ENCODE measurements around the gene ULBP1.
"Not testable (repeated sequence)": the region's sequence is repeated elsewhere in the genome, so short reads cannot be mapped to it uniquely, and the experiment has no call there.

Gene ULBP1

GRCh38 chr6:149934249-149935156 lies 29.2 kb upstream of the ULBP1 start:
- peak; percentile 72 for DNase-seq

- DNase-seq, result no peak
Observed at GRCh38 chr6:149935246-149935645, 28.5 kb upstream of the ULBP1 start.

GRCh38 chr6:149935668-149936067 lies 28.1 kb upstream of the ULBP1 start:
- DNase-seq, result no peak

- no peak for DNase-seq
Observed at GRCh38 chr6:149936743-149937142, 27.0 kb upstream of the ULBP1 start.

- DNase-seq, result not testable (repeated sequence)
Observed at GRCh38 chr6:149938013-149938570, 25.7 kb upstream of the ULBP1 start.

DNA sequence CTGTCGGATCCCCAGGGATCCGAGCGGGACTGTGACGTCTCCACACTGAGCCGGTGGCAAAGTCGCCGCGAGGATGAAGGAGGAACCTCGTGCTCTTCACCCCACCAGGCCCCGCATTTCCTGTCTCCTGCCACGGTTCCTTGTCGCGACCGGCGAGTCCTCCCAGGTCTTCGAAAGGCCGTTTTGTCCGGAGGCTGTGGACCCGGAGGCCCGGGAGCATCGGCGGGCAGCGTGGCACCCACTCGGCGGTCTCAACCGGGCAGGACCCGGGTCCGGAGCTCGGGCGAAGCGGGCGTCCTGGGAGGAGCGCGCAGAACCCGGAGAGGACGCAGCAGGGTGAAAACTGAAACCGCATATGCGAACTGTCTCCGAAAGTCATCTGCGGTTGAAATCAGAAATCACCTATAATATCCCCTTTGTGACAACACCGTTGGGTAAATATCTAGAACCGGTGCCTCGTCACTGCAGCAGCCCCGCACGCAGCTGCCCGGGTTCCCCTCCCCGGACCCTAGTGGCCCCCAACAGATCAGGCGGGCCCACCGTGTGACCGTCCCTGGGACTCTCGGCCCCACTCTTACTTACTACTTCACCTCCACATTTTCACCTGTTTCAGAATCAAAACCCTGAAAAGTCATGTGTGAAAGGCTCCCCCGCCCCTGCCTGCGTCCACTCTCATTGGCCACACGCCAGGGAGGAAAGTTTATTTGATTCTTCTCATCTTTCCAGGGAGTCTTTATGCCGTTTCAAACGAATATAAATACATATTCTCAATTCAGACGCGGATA lies 25.0 kb upstream of the ULBP1 start:
- peak; percentile 64 for DNase-seq

DNA sequence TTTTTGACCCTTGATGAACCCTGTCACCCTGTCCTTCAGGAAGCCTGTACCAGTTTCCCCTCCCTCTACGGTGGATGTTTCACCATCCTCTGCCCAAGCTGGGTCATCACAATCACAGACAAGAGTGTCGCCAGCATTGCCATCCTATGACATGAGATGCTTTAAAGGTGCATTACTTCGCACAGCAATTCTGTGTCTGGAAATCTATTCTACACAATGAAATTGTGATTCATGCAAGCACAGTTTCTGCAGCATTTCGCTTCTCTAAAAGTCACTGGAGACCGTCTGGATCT lies 24.4 kb upstream of the ULBP1 start:
- DNase-seq, result no peak

DNA sequence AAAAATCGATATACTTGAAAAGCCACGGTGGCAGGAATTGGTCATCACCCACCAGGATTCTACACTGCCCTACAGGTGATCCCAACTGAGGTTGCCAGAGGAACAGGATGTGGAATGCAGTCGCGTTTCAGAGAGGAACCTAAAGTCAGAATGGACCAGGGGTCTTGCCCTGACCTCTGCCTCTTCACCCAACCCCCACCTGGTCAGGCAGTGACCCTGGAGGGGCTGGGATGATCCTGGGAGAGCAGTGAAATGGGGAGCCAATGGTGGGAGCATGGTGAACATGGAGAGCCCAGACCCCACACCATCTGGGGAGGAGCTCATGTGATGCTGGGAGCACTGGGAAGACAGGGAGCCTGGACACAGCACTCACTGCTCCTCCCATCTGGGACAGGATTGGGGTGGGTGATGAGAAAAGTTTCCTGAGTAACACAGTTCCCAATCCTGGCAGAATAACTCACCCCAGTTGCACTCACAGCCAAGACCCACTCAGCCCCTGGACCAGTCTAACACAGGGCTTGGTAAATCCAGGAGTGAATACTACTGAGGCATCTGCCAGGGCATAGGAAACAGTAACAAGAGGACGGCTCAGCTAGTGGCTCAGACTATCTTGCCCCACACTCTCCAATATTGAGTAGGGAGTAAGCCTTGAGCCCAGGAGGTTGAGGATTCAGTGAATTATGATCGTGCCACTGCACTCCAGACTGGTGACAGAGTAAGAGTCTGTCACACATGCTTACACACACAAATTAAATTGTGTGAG lies 23.7 kb upstream of the ULBP1 start:
- DNase-seq, result no peak

GRCh38 chr6:149940672-149940982 lies 23.1 kb upstream of the ULBP1 start:
- DNase-seq, result no peak

GRCh38 chr6:149941583-149942460 lies 21.9 kb upstream of the ULBP1 start, which contains the start of gene ULBP2:
ULBP2 (plus strand) TSS chr6:149942014; CDS start chr6:149942073, 59 bp downstream.
- DNase-seq, result peak; percentile 89

DNA sequence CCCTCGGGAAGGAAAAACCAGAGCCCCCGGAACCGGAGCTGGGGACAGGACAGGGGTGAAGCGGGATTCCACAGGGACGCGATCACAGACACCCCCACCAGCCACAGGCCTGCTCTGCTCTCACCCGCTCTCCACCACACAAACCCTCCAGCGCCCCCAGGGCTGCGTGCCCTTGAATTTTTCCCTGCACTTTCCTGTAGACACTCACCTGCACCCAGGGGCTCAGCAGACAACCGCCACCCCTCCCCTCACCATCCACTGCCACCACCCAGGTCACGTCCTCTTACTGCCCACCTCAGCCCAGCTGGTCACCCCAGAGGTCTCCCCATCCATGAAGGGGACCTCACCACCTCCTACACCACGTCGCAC lies 21.3 kb upstream of the ULBP1 start:
- DNase-seq, result no peak

DNA sequence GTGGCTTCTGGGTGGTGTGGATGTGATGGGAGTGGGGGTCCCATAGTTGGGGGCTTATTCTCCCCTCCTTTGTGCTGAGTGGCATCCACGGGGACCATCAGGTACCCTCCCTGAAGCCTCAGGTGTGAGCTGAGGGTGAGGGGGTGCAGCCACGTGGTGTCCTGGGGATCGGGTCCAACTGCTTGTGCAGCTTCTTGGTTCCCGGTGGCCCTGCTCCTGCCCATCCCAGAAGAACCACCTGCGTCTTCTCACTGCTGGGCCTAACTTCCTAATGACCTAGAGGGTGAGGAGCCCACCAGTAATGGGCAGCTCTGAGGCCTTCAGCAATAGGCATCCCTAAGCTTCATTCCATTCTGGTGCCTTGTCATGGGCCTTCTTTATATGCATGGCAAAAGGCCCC lies 20.4 kb upstream of the ULBP1 start:
- not testable (repeated sequence) for DNase-seq

- DNase-seq, result not testable (repeated sequence)
Observed at GRCh38 chr6:149945276-149945675, 18.5 kb upstream of the ULBP1 start.

- DNase-seq, result peak; percentile 25
Observed at GRCh38 chr6:149946631-149947030, 17.1 kb upstream of the ULBP1 start.

GRCh38 chr6:149947533-149947932 lies 16.2 kb upstream of the ULBP1 start:
- DNase-seq, result not testable (repeated sequence)

- DNase-seq, result no peak
Observed at GRCh38 chr6:149948011-149948410, 15.7 kb upstream of the ULBP1 start.

GRCh38 chr6:149948616-149949015 lies 15.1 kb upstream of the ULBP1 start:
- no peak for DNase-seq

- DNase-seq, result no peak
Observed at GRCh38 chr6:149950423-149950822, 13.3 kb upstream of the ULBP1 start.

DNA sequence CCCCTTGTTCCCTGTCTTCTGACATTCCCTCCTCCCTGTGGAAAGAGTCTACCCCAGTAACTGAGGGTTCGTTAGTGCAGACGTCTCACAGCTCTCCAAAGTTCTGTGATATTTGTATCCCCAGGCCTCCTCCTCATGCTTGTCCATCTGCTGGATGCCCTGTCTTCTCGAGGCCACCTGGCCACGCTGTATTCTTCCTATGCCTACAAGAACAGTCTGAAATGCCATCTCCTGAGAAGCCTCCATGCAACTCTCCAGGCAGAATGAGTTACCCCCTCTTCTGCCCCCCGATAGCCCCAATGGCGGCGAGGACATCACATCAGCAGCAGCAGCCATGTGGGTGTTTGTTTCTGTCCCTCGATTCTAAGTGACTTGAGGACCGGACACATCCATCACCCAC lies 12.6 kb upstream of the ULBP1 start:
- peak; percentile 11 for DNase-seq

DNA sequence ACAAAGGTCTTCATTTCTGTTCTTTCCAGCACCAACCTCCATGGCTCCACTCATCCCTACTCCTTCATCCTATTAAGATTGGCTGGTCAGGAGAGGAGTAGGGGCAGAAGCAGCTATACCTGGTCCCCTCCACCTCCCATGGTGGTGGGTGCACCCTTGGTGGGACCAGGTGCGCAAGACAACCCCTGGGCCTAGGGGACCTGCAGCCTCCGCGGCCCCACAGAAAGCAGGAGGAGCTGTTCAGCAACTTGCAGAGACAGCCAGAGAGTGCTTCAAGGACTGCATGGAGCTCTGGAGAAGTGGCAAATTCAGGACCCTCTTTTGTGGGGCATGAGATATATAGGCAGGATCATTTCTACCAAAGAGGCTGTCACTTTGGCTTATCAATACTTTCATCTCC lies 12.1 kb upstream of the ULBP1 start:
- DNase-seq, result peak; percentile 17

DNA sequence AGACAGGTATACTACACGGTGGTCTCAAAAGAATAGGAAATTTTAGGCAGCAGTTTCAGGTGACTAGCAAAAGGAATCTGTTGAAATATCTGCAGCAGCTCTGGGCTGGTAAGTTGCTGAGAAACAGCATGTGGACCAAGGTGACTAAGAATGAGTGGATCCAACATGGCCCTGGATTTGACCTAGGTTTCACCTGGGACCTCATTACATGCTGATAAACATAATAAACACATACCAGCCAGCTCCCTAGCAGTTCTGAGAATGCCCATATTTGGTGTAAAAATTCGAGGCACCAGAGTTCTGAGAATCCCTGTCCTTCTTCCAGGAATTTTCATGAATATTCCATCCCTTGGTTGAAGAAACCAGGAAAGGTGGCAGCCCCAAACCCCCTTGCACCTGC lies 10.4 kb upstream of the ULBP1 start:
- DNase-seq, result peak; percentile 9

DNA sequence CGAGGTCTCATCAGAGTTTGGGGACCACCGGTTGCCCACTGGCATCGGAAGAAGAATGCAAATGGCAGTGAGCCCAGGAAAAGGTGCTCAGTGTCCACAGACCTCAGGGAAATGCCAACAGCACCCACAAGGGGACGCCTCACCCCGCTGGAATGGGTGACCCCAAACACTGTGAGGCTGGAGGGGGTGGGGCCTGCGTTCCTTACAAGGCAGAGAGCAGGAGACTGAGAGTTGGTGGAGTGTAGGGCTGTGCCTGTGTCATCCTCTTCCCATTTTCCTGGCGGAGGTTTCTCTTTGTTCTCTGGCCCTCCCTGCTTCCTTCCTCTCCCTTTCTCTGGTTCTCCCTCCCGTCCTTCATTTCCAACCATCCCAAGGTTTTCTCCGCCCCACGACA lies 9.8 kb upstream of the ULBP1 start:
- not testable (repeated sequence) for DNase-seq
